Measurements from ENCODE around the gene LHFPL6. TPM values are rescaled to one million over a fixed set of nuclear protein-coding genes. Genes with fewer than 3 reads are reported as not detected.
A peak's percentile ranks its signal among the peaks of the same experiment; 100 is the strongest.

Gene LHFPL6
- total RNA-seq, 2 donors from 2014 or later = 7.5 to 40.0 TPM

- Histone ChIP-seq H3K4me3 (no peak overlapping the region), H3K9me3 (no peaks in the 10 kb centered on the region), H3K27ac (no peak overlapping the region), H3K27me3 (replicated peaks; ENCODE audit: insufficient read depth) (no peaks in the 10 kb centered on the region), H3K4me1 (replicated peaks) (no peaks in the 10 kb centered on the region), H3K36me3 (no peaks in the 10 kb centered on the region)
- TF ChIP-seq POLR2A (IDR thresholded peaks at IDR 0.05) (no peak), CTCF (IDR thresholded peaks at IDR 0.05) (no peak), POLR2AphosphoS5 (IDR thresholded peaks at IDR 0.05) (no peak)
- no peak for DNase-seq (ENCODE audit: low spot score)
- intact Hi-C loops (cut with DNase I) = no loop called here
Measured at GRCh38 chr13:39632994-39633393, 30.0 kb upstream of the LHFPL6 start.

- H3K9me3 ChIP-seq = no peaks in the 10 kb centered on the region
- H3K27ac ChIP-seq = no peak overlapping the region
- H3K4me3 ChIP-seq = no peak overlapping the region
- intact Hi-C loops (cut with DNase I) = no loop called here
- DNase-seq (ENCODE audit: low spot score) = no peak
- no peaks in the 10 kb centered on the region for H3K36me3 ChIP-seq
- WGBS = 93% methylated on average over 1 of the region's 1 CpG
- H3K4me1 ChIP-seq (replicated peaks) = no peaks in the 10 kb centered on the region
- TF ChIP-seq POLR2A (IDR thresholded peaks at IDR 0.05) (no peak), CTCF (IDR thresholded peaks at IDR 0.05) (no peak), POLR2AphosphoS5 (IDR thresholded peaks at IDR 0.05) (no peak)
- no peaks in the 10 kb centered on the region for H3K27me3 ChIP-seq (replicated peaks; ENCODE audit: insufficient read depth)
Measured at GRCh38 chr13:39631307-39631706, 28.3 kb upstream of the LHFPL6 start.

GRCh38 chr13:39623466-39623865 is 20.5 kb upstream of the LHFPL6 start:
- no peaks in the 10 kb centered on the region for H3K36me3 ChIP-seq
- 73% methylated on average over 1 of the region's 1 CpG for WGBS
- no peaks in the 10 kb centered on the region for H3K4me1 ChIP-seq (replicated peaks)
- no peak for DNase-seq (ENCODE audit: low spot score)
- no peak overlapping the region for H3K4me3 ChIP-seq
- no peak overlapping the region for H3K27ac ChIP-seq
- TF ChIP-seq CTCF (IDR thresholded peaks at IDR 0.05) (no peak), POLR2AphosphoS5 (IDR thresholded peaks at IDR 0.05) (no peak), POLR2A (IDR thresholded peaks at IDR 0.05) (no peak)
- no peaks in the 10 kb centered on the region for H3K9me3 ChIP-seq
- intact Hi-C loops (cut with DNase I) = no loop called here
- H3K27me3 ChIP-seq (replicated peaks; ENCODE audit: insufficient read depth) = no peaks in the 10 kb centered on the region

GRCh38 chr13:39618561-39618960 is 15.6 kb upstream of the LHFPL6 start:
- Histone ChIP-seq H3K4me1 (replicated peaks) (no peaks in the 10 kb centered on the region), H3K36me3 (no peaks in the 10 kb centered on the region), H3K9me3 (no peaks in the 10 kb centered on the region), H3K27ac (no peak overlapping the region), H3K27me3 (replicated peaks; ENCODE audit: insufficient read depth) (no peaks in the 10 kb centered on the region), H3K4me3 (no peak overlapping the region)
- 40% methylated on average over 1 of the region's 1 CpG for WGBS
- TF ChIP-seq POLR2A (IDR thresholded peaks at IDR 0.05) = no peak
- intact Hi-C loops (cut with DNase I) = loop anchor here (5.0 kb wide), 1 partner anchor 471 kb away; no protein-coding TSS in a partner anchor
- DNase-seq (ENCODE audit: low spot score) = no peak

- Histone ChIP-seq H3K27me3 (replicated peaks; ENCODE audit: insufficient read depth) (no peaks in the 10 kb centered on the region), H3K4me1 (replicated peaks) (no peaks in the 10 kb centered on the region), H3K9me3 (no peaks in the 10 kb centered on the region), H3K27ac (no peak overlapping the region), H3K4me3 (no peak overlapping the region), H3K36me3 (no peaks in the 10 kb centered on the region)
- 37% methylated on average over 10 of the region's 10 CpGs for WGBS
- intact Hi-C loops (cut with DNase I) = loop anchor here (5.0 kb wide), 1 partner anchor 469 kb away; no protein-coding TSS in a partner anchor
- no peak for TF ChIP-seq POLR2A (IDR thresholded peaks at IDR 0.05)
- no peak for TF ChIP-seq POLR2AphosphoS5 (IDR thresholded peaks at IDR 0.05)
- TF ChIP-seq CTCF (IDR thresholded peaks at IDR 0.05) = peak; percentile 47 to 71 (median 69)
- peak; percentile 47 for DNase-seq (ENCODE audit: low spot score)
Measured at GRCh38 chr13:39616087-39616694, 13.2 kb upstream of the LHFPL6 start.

Data from prostate gland (tissue), 2 donors.